Activated naive CD8-positive, alpha-beta T cell treated with anti-CD3 and anti-CD28 coated beads, Interleukin-2, amount 10 ng/mL, durations not matched to agents 7 days and 5 days (primary cell): ENCODE data around the gene ZBBX. TPM values are rescaled to one million over a fixed set of nuclear protein-coding genes. Genes with fewer than 3 reads are reported as not detected.

Source experiments
- ATAC-seq: fragments of 150-1000 bp; cut with Tn5 transposase; one replicate; pipeline ENCODE4 v1.10.0; 2021; ENCODE audit warnings: low read depth, moderate library complexity
- POLR2A ChIA-PET: fragments of 350-600 bp; sonication (Branson Sonifier 250); formaldehyde crosslinking; loops from one replicate; lab custom pipeline; 2021; ENCODE audit warnings: antibody characterized with exemption; lab: Charles Lee
- DNase-seq: peaks from one replicate; pipeline ENCODE4 v3.0.0; 2021
- H3K27ac Mint-ChIP-seq: one replicate; pipeline ENCODE4 v1.8.0; 2022; ENCODE audit warnings: mild to moderate bottlenecking, mixed read lengths
- H3K27me3 Mint-ChIP-seq: one replicate; pipeline ENCODE4 v1.8.0; 2022; ENCODE audit warnings: mild to moderate bottlenecking, moderate library complexity, mixed read lengths
- H3K36me3 Mint-ChIP-seq: one replicate; pipeline ENCODE4 v1.8.0; 2021; ENCODE audit warnings: mild to moderate bottlenecking, mixed read lengths
- H3K4me1 Mint-ChIP-seq: one replicate; pipeline ENCODE4 v1.8.0; 2021; ENCODE audit warnings: mixed read lengths
- H3K4me3 Mint-ChIP-seq: one replicate; pipeline ENCODE4 v1.8.0; 2022; ENCODE audit warnings: mild to moderate bottlenecking, moderate library complexity, mixed read lengths
- H3K9me3 Mint-ChIP-seq: one replicate; pipeline ENCODE4 v1.8.0; 2021; ENCODE audit warnings: mixed read lengths
- total RNA-seq, 2 experiments: library from RNA; stranded (reverse); gene quantifications; one replicate each; pipeline ENCODE4 v1.2.3, GENCODE V29; 2021

The ZBBX gene
- total RNA-seq, 2 experiments from 2014 or later, result not detected

DNA sequence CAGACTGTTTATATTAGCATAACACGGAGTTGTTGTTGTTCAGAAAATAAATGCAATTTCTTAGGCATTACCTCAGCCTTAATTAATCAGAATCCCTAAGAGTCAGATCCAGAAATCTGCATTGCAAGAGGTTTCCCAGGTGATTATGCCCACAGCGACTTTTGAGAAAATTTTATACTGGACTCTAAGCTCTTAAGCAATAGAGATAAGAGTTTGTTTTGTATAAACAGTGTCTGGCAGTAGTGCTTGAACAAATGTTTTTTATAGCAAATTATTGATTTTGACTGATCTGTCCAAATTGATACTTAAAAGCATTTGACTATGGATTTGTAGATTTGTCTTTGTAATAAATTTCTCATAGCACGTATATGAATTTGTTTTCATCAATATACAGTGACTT lies 92.8 kb downstream of the ZBBX start:
- Mint-ChIP-seq H3K4me3 (no peak overlapping the region), H3K36me3 (no peaks in the 10 kb centered on the region), H3K9me3 (no peaks in the 10 kb centered on the region), H3K27me3 (no peaks in the 10 kb centered on the region), H3K4me1 (no peaks in the 10 kb centered on the region), H3K27ac (no peak overlapping the region)
- DNase-seq, result no peak
- no peak for ATAC-seq
- POLR2A ChIA-PET, result no interaction called here

- POLR2A ChIA-PET, result no interaction called here
- H3K36me3 Mint-ChIP-seq, result no peaks in the 10 kb centered on the region
- H3K27me3 Mint-ChIP-seq, result no peaks in the 10 kb centered on the region
- peaks cover 7% of the 10 kb centered on the region for H3K9me3 Mint-ChIP-seq
- H3K27ac Mint-ChIP-seq, result no peak overlapping the region
- DNase-seq (no peak), ATAC-seq (no peak)
- no peak overlapping the region for H3K4me3 Mint-ChIP-seq
- no peaks in the 10 kb centered on the region for H3K4me1 Mint-ChIP-seq
Observed at GRCh38 chr3:167274141-167274874, 105.8 kb downstream of the ZBBX start.

DNA sequence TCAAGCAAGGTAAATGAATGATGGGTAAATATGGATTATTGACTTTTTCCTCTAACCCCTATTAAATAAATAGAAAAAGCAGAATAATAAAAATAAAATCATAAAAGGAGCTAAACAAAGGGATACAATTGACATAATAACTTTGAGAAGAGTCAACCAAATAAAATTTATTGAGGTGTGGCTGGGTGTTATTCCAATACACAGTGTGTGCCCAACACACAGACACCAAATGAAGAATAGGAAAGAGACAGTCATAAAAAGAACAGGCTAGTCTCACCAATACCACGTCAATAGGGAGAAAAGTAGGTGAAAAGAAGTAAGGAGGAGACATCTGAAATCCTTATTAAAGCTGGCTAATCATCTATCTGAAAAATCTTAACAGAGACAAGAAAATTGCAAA lies 127.1 kb downstream of the ZBBX start:
- Mint-ChIP-seq H3K4me1 (no peaks in the 10 kb centered on the region), H3K36me3 (no peaks in the 10 kb centered on the region), H3K27ac (no peak overlapping the region), H3K9me3 (no peaks in the 10 kb centered on the region), H3K27me3 (no peaks in the 10 kb centered on the region), H3K4me3 (no peak overlapping the region)
- ATAC-seq, result no peak
- no peak for DNase-seq
- POLR2A ChIA-PET, result no interaction called here

- no peak overlapping the region for H3K27ac Mint-ChIP-seq
- POLR2A ChIA-PET, result no interaction called here
- no peak for ATAC-seq
- H3K9me3 Mint-ChIP-seq, result no peaks in the 10 kb centered on the region
- H3K4me1 Mint-ChIP-seq, result no peaks in the 10 kb centered on the region
- DNase-seq, result no peak
- no peak overlapping the region for H3K4me3 Mint-ChIP-seq
- H3K27me3 Mint-ChIP-seq, result no peaks in the 10 kb centered on the region
- H3K36me3 Mint-ChIP-seq, result no peaks in the 10 kb centered on the region
Observed at GRCh38 chr3:167251678-167252077, 128.4 kb downstream of the ZBBX start.

DNA sequence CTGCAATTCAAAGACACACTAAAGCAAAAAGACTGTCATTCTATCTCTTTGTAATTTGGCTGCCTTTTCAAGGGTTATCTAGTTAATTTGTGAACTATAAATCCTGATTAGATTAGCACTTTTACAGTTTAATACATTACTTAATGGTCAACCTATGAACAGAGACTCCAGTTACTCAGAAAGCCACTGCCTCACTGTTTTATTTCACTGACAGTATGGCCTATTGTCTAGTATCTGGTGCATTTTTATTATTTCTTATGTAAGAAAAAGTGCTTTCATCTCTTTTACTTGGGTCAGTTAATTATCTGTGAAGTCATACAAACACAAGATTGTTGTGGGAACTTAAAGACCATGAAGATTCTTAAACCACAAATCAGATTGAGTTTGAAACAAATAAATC lies 133.8 kb downstream of the ZBBX start:
- Mint-ChIP-seq H3K9me3 (no peaks in the 10 kb centered on the region), H3K36me3 (no peaks in the 10 kb centered on the region), H3K27me3 (no peaks in the 10 kb centered on the region), H3K27ac (no peak overlapping the region), H3K4me1 (no peaks in the 10 kb centered on the region), H3K4me3 (no peak overlapping the region)
- DNase-seq, result no peak
- POLR2A ChIA-PET, result no interaction called here
- no peak for ATAC-seq

- H3K27me3 Mint-ChIP-seq, result no peaks in the 10 kb centered on the region
- H3K4me3 Mint-ChIP-seq, result no peak overlapping the region
- DNase-seq (no peak), ATAC-seq (no peak)
- H3K36me3 Mint-ChIP-seq, result no peaks in the 10 kb centered on the region
- H3K27ac Mint-ChIP-seq, result no peak overlapping the region
- POLR2A ChIA-PET, result no interaction called here
- no peaks in the 10 kb centered on the region for H3K4me1 Mint-ChIP-seq
- H3K9me3 Mint-ChIP-seq, result no peaks in the 10 kb centered on the region
Observed at GRCh38 chr3:167241048-167241845, 138.8 kb downstream of the ZBBX start.

GRCh38 chr3:167228135-167228534 lies 152.0 kb downstream of the ZBBX start:
- Mint-ChIP-seq H3K27ac (no peak overlapping the region), H3K4me3 (no peak overlapping the region), H3K4me1 (no peaks in the 10 kb centered on the region), H3K27me3 (no peaks in the 10 kb centered on the region), H3K9me3 (no peaks in the 10 kb centered on the region), H3K36me3 (no peaks in the 10 kb centered on the region)
- POLR2A ChIA-PET, result no interaction called here
- no peak for DNase-seq
- ATAC-seq, result no peak

DNA sequence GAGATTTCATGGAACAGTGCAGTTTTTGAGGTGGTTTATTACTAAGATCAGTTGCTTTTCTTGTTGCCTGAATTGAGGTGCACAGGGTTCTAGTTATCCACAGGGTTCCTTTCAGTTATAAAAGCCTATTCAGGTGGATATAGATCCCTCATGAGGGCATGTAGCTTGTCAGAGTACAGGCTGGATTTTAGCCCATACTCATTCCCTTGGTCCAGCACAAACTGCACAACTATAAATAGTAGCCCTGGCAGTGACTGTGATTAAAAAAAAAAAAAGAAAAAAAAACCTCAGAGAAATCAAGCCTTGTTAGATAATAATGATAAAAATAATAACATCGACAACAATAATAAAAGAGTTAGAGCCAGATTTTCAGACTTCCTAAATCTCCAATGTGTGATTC lies 154.3 kb downstream of the ZBBX start:
- no peaks in the 10 kb centered on the region for H3K36me3 Mint-ChIP-seq
- H3K4me1 Mint-ChIP-seq, result no peaks in the 10 kb centered on the region
- H3K4me3 Mint-ChIP-seq, result no peak overlapping the region
- POLR2A ChIA-PET, result no interaction called here
- H3K27ac Mint-ChIP-seq, result no peak overlapping the region
- ATAC-seq (no peak), DNase-seq (no peak)
- H3K9me3 Mint-ChIP-seq, result no peaks in the 10 kb centered on the region
- no peaks in the 10 kb centered on the region for H3K27me3 Mint-ChIP-seq

DNA sequence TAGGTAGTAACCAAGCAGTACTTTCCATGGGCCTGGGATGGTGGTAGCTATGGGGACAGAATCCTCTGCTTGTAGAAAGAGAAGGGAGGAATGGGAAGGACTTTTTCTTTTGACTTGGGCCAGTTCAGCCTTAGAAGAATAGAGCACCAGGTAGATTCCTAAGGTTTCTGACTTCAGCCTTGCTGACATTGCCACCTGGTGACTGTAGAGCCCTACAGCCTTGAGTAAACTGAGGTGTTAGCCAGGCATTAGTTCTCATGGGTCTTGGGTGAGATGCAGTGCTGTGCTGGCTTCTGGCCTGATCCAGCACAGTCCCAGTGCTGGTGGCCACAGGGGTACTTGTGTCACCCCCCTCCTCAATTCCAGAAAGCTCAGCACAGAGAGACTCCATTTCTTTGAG lies 171.1 kb downstream of the ZBBX start:
- no peak overlapping the region for H3K4me3 Mint-ChIP-seq
- ATAC-seq, result no peak
- H3K27ac Mint-ChIP-seq, result no peak overlapping the region
- no peak for DNase-seq
- H3K27me3 Mint-ChIP-seq, result no peaks in the 10 kb centered on the region
- no peaks in the 10 kb centered on the region for H3K4me1 Mint-ChIP-seq
- H3K9me3 Mint-ChIP-seq, result peaks cover 1% of the 10 kb centered on the region
- POLR2A ChIA-PET, result no interaction called here
- H3K36me3 Mint-ChIP-seq, result no peaks in the 10 kb centered on the region

DNA sequence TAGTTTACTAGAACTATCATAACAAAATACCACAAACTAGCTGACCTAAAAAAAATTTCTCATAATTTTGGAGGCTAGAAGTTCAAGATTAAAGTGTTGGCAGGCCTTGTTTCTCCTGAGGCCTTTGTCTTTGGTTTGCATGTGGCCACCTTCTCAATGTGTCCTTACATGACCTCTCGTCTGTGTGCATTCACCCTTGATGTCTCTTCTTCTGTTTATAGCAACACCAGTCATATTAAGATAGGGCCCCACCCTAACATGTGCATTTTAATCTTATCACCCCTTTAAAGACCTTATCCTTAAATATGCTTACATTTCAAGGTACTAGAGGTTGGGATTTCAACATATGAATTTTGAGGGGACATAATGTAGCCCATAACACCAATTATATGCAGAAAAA lies 177.0 kb downstream of the ZBBX start:
- H3K27ac Mint-ChIP-seq, result no peak overlapping the region
- ATAC-seq (no peak), DNase-seq (no peak)
- no peaks in the 10 kb centered on the region for H3K36me3 Mint-ChIP-seq
- H3K4me3 Mint-ChIP-seq, result no peak overlapping the region
- POLR2A ChIA-PET, result no interaction called here
- H3K9me3 Mint-ChIP-seq, result no peaks in the 10 kb centered on the region
- no peaks in the 10 kb centered on the region for H3K27me3 Mint-ChIP-seq
- no peaks in the 10 kb centered on the region for H3K4me1 Mint-ChIP-seq

- Mint-ChIP-seq H3K9me3 (no peaks in the 10 kb centered on the region), H3K4me3 (no peak overlapping the region), H3K27me3 (no peaks in the 10 kb centered on the region), H3K4me1 (no peaks in the 10 kb centered on the region), H3K36me3 (no peaks in the 10 kb centered on the region), H3K27ac (no peak overlapping the region)
- POLR2A ChIA-PET, result no interaction called here
- ATAC-seq (no peak), DNase-seq (no peak)
Observed at GRCh38 chr3:167198949-167199600, 181.0 kb downstream of the ZBBX start.
